OCI-LY1 (cell line): ENCODE measurements around the gene ADCY7.

ENCODE experiments used
- H2AFZ ChIP-seq: fragments of 200-600 bp; sonication (generic), shearing (Covaris generic); 2 replicates; pipeline ENCODE4 v1.6.0; 2014; ENCODE audit warnings: antibody characterized with exemption, mild to moderate bottlenecking, low read length
- H3F3A ChIP-seq: fragments of 200-600 bp; sonication (generic), shearing (Covaris generic); 2 replicates; pipeline ENCODE4 v1.6.0; 2014; ENCODE audit warnings: mild to moderate bottlenecking, antibody characterized with exemption, low read length, moderate library complexity; ENCODE audit not compliant: insufficient read depth
- H3K27ac ChIP-seq: fragments of 200-600 bp; sonication (generic); 2 replicates; pipeline ENCODE4 v1.5.1; 2014; ENCODE audit warnings: low read length, mixed run types, mild to moderate bottlenecking, low read depth; ENCODE audit not compliant: poor library complexity, severe bottlenecking
- H3K27me3 ChIP-seq: fragments of 200-600 bp; sonication (generic); 2 replicates; pipeline ENCODE4 v1.6.0; 2014; ENCODE audit warnings: antibody characterized with exemption, mild to moderate bottlenecking, low read length, moderate library complexity; ENCODE audit not compliant: insufficient read depth
- H3K36me3 ChIP-seq: fragments of 200-600 bp; sonication (generic); 2 replicates; pipeline ENCODE4 v1.6.1; 2014; ENCODE audit warnings: mild to moderate bottlenecking, antibody characterized with exemption, low read length, moderate library complexity, mixed read lengths; ENCODE audit not compliant: insufficient read depth
- H3K4me1 ChIP-seq: fragments of 200-600 bp; sonication (generic); 2 replicates; pipeline ENCODE4 v1.5.1; 2014; ENCODE audit warnings: mild to moderate bottlenecking, low read length, moderate library complexity; ENCODE audit not compliant: insufficient read depth, severe bottlenecking
- H3K4me2 ChIP-seq: fragments of 200-600 bp; sonication (generic), shearing (Covaris generic); 2 replicates; pipeline ENCODE4 v1.6.1; 2014; ENCODE audit warnings: low read length
- H3K4me3 ChIP-seq: fragments of 200-600 bp; sonication (generic); 2 replicates; pipeline ENCODE4 v1.5.1; 2014; ENCODE audit warnings: low read length, low read depth, mild to moderate bottlenecking, mixed read lengths; ENCODE audit not compliant: poor library complexity, severe bottlenecking
- H3K79me2 ChIP-seq: fragments of 200-600 bp; shearing (Covaris generic); 2 replicates; pipeline ENCODE4 v1.6.1; 2016; ENCODE audit warnings: mixed run types, low read length, mixed read lengths; ENCODE audit not compliant: insufficient read depth
- H3K9ac ChIP-seq: fragments of 200-600 bp; sonication (generic), shearing (Covaris generic); 2 replicates; pipeline ENCODE4 v1.6.1; 2014; ENCODE audit warnings: mild to moderate bottlenecking, low read length, mixed read lengths
- H3K9me2 ChIP-seq: fragments of 200-600 bp; sonication (generic), shearing (Covaris generic); 2 replicates; pipeline ENCODE4 v1.6.1; 2014; ENCODE audit warnings: low read depth, mild to moderate bottlenecking, low read length, mixed read lengths
- H3K9me3 ChIP-seq: fragments of 200-600 bp; shearing (Covaris generic); 2 replicates; pipeline ENCODE4 v1.6.1; 2014; ENCODE audit warnings: low read length, mixed read lengths
- H4K20me1 ChIP-seq: fragments of 200-600 bp; sonication (generic), shearing (Covaris generic); 2 replicates; pipeline ENCODE4 v1.6.0; 2016; ENCODE audit warnings: mild to moderate bottlenecking, low read length; ENCODE audit not compliant: insufficient read depth
- CTCF ChIP-seq: fragments of 200-600 bp; sonication (generic), shearing (Covaris generic); IDR thresholded peaks from 2 replicates; pipeline ENCODE4 v1.5.1; 2017; ENCODE audit warnings: mild to moderate bottlenecking, antibody characterized with exemption, low read length, moderate library complexity, mixed read lengths
- EZH2 ChIP-seq: fragments of 200-600 bp; sonication (generic), shearing (Covaris generic); IDR thresholded peaks from 2 replicates; pipeline ENCODE4 v1.8.0; 2017; ENCODE audit warnings: borderline replicate concordance, mixed run types, mild to moderate bottlenecking, antibody characterized with exemption, low read length, moderate library complexity, mixed read lengths

Gene ADCY7

GRCh38 chr16:50268352-50268751 is 2.0 kb downstream of the ADCY7 start:
- no peak overlapping the region for H3K27ac ChIP-seq
- H3K27me3 ChIP-seq = no peaks in the 10 kb centered on the region
- H3K9ac ChIP-seq = no peak overlapping the region
- no peak for TF ChIP-seq CTCF
- TF ChIP-seq EZH2 = no peak
- peaks cover 38% of the 10 kb centered on the region for H3K4me1 ChIP-seq
- no peaks in the 10 kb centered on the region for H3K9me2 ChIP-seq
- no peaks in the 10 kb centered on the region; the same call in 1 of the 2 replicates for H3K36me3 ChIP-seq
- no peaks in the 10 kb centered on the region for H3K9me3 ChIP-seq
- H2AFZ ChIP-seq = no peak overlapping the region
- no peaks in the 10 kb centered on the region for H4K20me1 ChIP-seq
- H3K4me2 ChIP-seq = no peak overlapping the region
- no peaks in the 10 kb centered on the region for H3F3A ChIP-seq
- H3K79me2 ChIP-seq = no peaks in the 10 kb centered on the region
- H3K4me3 ChIP-seq = no peak overlapping the region

GRCh38 chr16:50269061-50269705 is 2.8 kb downstream of the ADCY7 start:
- no peak overlapping the region for H3K9ac ChIP-seq

GRCh38 chr16:50269769-50270509 is 3.6 kb downstream of the ADCY7 start:
- Histone ChIP-seq H3K4me2 (no peak overlapping the region), H3K79me2 (no peaks in the 10 kb centered on the region), H3K9me3 (no peaks in the 10 kb centered on the region), H3K36me3 (no peaks in the 10 kb centered on the region), H3K27me3 (no peaks in the 10 kb centered on the region), H3K9me2 (no peaks in the 10 kb centered on the region), H3K27ac (no peak overlapping the region), H3K4me1 (peaks cover 43% of the 10 kb centered on the region), H3K9ac (no peak overlapping the region), H3F3A (no peaks in the 10 kb centered on the region), H4K20me1 (no peaks in the 10 kb centered on the region), H2AFZ (no peak overlapping the region), H3K4me3 (no peak overlapping the region)
- TF ChIP-seq EZH2 (no peak), CTCF (no peak)

More at GRCh38 chr16:50269061-50269705, 2.8 kb downstream of the ADCY7 start:
- H3K4me3 ChIP-seq = no peak overlapping the region
- no peaks in the 10 kb centered on the region for H4K20me1 ChIP-seq
- no peaks in the 10 kb centered on the region for H3F3A ChIP-seq
- H3K4me1 ChIP-seq = peaks cover 40% of the 10 kb centered on the region
- no peaks in the 10 kb centered on the region for H3K79me2 ChIP-seq
- no peak overlapping the region for H2AFZ ChIP-seq
- no peaks in the 10 kb centered on the region for H3K27me3 ChIP-seq
- no peak overlapping the region for H3K4me2 ChIP-seq
- no peak overlapping the region for H3K27ac ChIP-seq
- TF ChIP-seq CTCF (no peak), EZH2 (no peak)
- H3K9me2 ChIP-seq = no peaks in the 10 kb centered on the region
- no peaks in the 10 kb centered on the region; the same call in 1 of the 2 replicates for H3K36me3 ChIP-seq
- H3K9me3 ChIP-seq = no peaks in the 10 kb centered on the region
